HG03575 (cell line): Measurements from ENCODE around the gene SPACA4.

ENCODE experiments used
- ATAC-seq: cut with Tn5 transposase; IDR thresholded peaks from one replicate; pipeline ENCODE4 v1.9.1; 2021; ENCODE audit not compliant: unreplicated experiment, insufficient number of reproducible peaks, low FRiP score; ENCODE audit errors: extremely low read depth

The SPACA4 gene

GRCh38 chr19:48595833-48596232 lies 10.7 kb upstream of the SPACA4 start:
- ATAC-seq: no peak

- ATAC-seq: no peak
Observed at GRCh38 chr19:48596237-48596636, 10.3 kb upstream of the SPACA4 start.

- ATAC-seq: no peak
Observed at GRCh38 chr19:48596679-48597465, 9.7 kb upstream of the SPACA4 start.

GRCh38 chr19:48598996-48599700 lies 7.4 kb upstream of the SPACA4 start:
- no peak for ATAC-seq

GRCh38 chr19:48600679-48601417 lies 5.7 kb upstream of the SPACA4 start:
- no peak for ATAC-seq

- ATAC-seq: no peak
Observed at GRCh38 chr19:48603001-48603400, 3.5 kb upstream of the SPACA4 start.

- no peak for ATAC-seq
Observed at GRCh38 chr19:48603449-48603848, 3.1 kb upstream of the SPACA4 start.

- ATAC-seq: no peak
Observed at GRCh38 chr19:48603850-48604249, 2.7 kb upstream of the SPACA4 start.

- ATAC-seq: no peak
Observed at GRCh38 chr19:48607359-48607755, 815 bp downstream of the SPACA4 start.

GRCh38 chr19:48608798-48609263 lies 2.3 kb downstream of the SPACA4 start:
- ATAC-seq: no peak

GRCh38 chr19:48609571-48610108 lies 3.1 kb downstream of the SPACA4 start:
- no peak for ATAC-seq

- no peak for ATAC-seq
Observed at GRCh38 chr19:48611872-48612271, 5.3 kb downstream of the SPACA4 start.

GRCh38 chr19:48613024-48613851 lies 6.7 kb downstream of the SPACA4 start:
- ATAC-seq: no peak

- no peak for ATAC-seq
Observed at GRCh38 chr19:48613852-48614435, 7.4 kb downstream of the SPACA4 start.

- ATAC-seq: no peak
Observed at GRCh38 chr19:48614436-48615230, 8.1 kb downstream of the SPACA4 start, which contains the start of gene FAM83E. Gene FAM83E, minus strand, starts transcription at chr19:48615076. Its CDS starts 1,704 bp downstream, at chr19:48613372.

- ATAC-seq: no peak
Observed at GRCh38 chr19:48615231-48616040, 8.9 kb downstream of the SPACA4 start.

GRCh38 chr19:48616041-48616436 lies 9.5 kb downstream of the SPACA4 start:
- ATAC-seq: no peak
